NCI-H2029 (cell line): ENCODE data around the gene PM20D1.
"Not testable (repeated sequence)": the region's sequence is repeated elsewhere in the genome, so short reads cannot be mapped to it uniquely, and the experiment has no call there.

Experiments
- DNase-seq: peaks from one replicate; lab custom pipeline; 2025; lab: John Stamatoyannopoulos, UW

Gene PM20D1

GRCh38 chr1:205849619-205850355 lies at the start of gene PM20D1:
PM20D1 (minus strand) TSS chr1:205850132; CDS start chr1:205850072, 60 bp downstream.
- DNase-seq = no peak

GRCh38 chr1:205896351-205896750 lies 46.4 kb upstream of the PM20D1 start:
- DNase-seq = no peak

- not testable (repeated sequence) for DNase-seq
Observed at GRCh38 chr1:205894119-205894518, 44.2 kb upstream of the PM20D1 start.

- not testable (repeated sequence) for DNase-seq
Observed at GRCh38 chr1:205892175-205892574, 42.2 kb upstream of the PM20D1 start.

GRCh38 chr1:205891481-205891880 lies 41.5 kb upstream of the PM20D1 start:
- not testable (repeated sequence) for DNase-seq

GRCh38 chr1:205890631-205891030 lies 40.7 kb upstream of the PM20D1 start:
- DNase-seq = not testable (repeated sequence)

GRCh38 chr1:205889706-205890105 lies 39.8 kb upstream of the PM20D1 start:
- not testable (repeated sequence) for DNase-seq

- not testable (repeated sequence) for DNase-seq
Observed at GRCh38 chr1:205889006-205889405, 39.1 kb upstream of the PM20D1 start.

- DNase-seq = no peak
Observed at GRCh38 chr1:205883792-205884191, 33.9 kb upstream of the PM20D1 start.

- no peak for DNase-seq
Observed at GRCh38 chr1:205880923-205881322, 31.0 kb upstream of the PM20D1 start.

GRCh38 chr1:205879974-205880373 lies 30.0 kb upstream of the PM20D1 start:
- DNase-seq = no peak

GRCh38 chr1:205878026-205878425 lies 28.1 kb upstream of the PM20D1 start:
- DNase-seq = no peak

GRCh38 chr1:205873148-205873547 lies 23.2 kb upstream of the PM20D1 start:
- DNase-seq = not testable (repeated sequence)

GRCh38 chr1:205870236-205870635 lies 20.3 kb upstream of the PM20D1 start:
- no peak for DNase-seq

GRCh38 chr1:205861540-205861939 lies 11.6 kb upstream of the PM20D1 start:
- no peak for DNase-seq

GRCh38 chr1:205858141-205858961 lies 8.4 kb upstream of the PM20D1 start:
- DNase-seq = no peak

GRCh38 chr1:205857501-205857900 lies 7.6 kb upstream of the PM20D1 start:
- not testable (repeated sequence) for DNase-seq

- no peak for DNase-seq
Observed at GRCh38 chr1:205856433-205856832, 6.5 kb upstream of the PM20D1 start.

- DNase-seq = no peak
Observed at GRCh38 chr1:205852969-205853368, 3.0 kb upstream of the PM20D1 start.

GRCh38 chr1:205851993-205852392 lies 2.1 kb upstream of the PM20D1 start:
- DNase-seq = no peak

- no peak for DNase-seq
Observed at GRCh38 chr1:205843036-205843859, 6.7 kb downstream of the PM20D1 start.

GRCh38 chr1:205842229-205842628 lies 7.7 kb downstream of the PM20D1 start:
- no peak for DNase-seq
